HG02610 (cell line): ENCODE data around the gene SLC12A3.

Experiments used
- ATAC-seq: cut with Tn5 transposase; IDR thresholded peaks from one replicate; pipeline ENCODE4 v1.9.1; 2021; ENCODE audit warnings: mild to moderate bottlenecking, moderate library complexity; ENCODE audit not compliant: unreplicated experiment

SLC12A3 gene

DNA sequence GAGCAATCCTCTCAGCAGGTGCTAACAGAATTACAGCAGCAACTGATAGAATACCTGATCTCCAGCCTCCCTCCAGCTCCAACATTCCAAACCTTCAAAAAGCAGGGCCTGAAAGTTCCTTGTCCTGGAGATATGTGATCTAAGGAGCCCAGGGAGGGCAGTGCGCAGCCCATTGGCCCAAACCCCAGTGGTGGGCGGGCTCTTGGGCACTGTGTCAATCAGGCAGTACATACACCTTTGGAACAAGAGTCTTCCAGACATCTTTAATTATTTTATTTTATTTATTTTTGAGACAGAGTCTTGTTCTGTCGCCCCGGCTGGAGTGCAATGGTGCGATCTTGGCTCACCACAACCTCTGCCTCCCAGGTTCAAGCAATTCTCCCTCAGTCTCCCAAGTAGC lies 24.2 kb downstream of the SLC12A3 start:
- ATAC-seq: peak; percentile 23

DNA sequence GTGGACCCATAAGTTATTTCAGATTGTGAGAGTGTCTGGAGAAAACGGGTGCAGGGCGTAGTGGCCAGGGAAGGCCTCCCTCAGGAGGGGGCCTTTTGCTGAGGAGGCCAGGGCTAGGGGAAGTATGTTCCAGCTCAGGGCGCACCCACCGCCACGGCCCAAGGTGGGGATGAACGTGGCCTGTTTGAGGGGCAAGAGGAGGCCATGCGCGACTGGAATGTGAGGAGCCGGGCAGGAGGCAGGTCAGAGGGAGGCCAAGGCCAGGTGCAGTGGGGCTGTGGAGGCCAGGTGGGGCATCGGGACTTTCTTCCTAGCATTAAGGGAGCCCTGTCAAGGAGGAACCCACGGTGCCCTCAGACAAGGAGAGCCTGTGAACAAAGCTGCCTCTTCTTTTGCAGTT lies 26.7 kb downstream of the SLC12A3 start:
- no peak for ATAC-seq

DNA sequence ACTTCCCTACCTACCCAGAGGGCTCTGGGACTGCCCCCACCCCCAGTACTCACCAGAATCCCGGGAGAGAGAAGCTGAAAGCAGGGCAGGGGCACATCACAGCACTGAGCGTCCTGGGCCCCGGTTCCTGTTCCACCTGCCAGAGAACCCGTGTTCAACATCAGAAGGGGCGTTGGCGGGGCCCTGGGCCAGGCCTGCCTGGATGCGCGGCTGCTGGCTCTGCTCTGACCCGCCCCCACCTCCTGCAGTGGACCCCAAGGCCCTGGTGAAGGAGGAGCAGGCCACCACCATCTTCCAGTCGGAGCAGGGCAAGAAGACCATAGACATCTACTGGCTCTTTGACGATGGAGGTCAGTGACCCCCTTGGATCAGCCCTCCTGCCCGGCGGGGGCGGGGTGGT lies 27.7 kb downstream of the SLC12A3 start:
- no peak for ATAC-seq

DNA sequence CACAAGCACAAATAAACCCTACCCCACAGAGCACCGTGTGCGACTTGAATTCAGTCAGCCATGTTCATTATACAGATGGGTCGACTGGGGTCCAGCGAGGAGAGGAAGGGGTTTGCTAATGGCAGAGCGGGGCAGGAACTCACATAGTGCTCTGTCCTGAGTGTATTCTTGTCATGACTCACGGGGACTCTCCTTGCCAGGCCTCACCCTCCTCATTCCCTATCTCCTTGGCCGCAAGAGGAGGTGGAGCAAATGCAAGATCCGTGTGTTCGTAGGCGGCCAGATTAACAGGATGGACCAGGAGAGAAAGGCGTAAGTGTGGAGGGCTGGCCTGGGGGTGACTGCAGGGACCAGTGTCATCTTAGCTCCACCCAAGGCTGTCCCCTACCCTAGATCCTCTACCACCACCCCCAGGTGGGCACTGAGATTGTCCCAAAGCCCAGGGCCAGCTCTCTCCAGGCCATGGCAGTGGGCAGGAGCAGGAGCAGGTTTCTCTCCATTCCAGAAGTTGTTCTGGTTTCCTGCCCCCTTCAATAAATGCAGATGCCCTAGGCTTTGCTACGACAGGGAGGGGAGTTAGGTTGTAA lies 29.4 kb downstream of the SLC12A3 start:
- no peak for ATAC-seq

DNA sequence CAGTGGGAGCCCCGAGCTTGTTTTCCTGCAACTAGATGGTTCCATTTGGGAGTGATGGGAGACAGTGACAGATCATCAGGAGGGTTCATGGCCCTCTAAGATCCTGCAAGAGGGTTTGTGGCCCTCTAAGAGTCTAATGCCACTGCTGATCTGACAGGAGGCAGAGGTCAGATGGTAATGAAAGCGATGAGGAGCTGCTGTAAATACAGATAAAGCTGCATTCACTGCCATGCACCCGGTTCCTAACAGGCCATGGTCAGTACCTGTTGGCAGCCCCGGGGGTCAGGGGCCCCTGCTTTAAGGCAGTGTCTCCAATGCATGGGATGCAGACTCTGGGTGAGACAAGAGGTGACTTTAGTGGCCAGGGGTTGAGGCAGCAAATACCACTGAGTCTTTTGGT lies 30.8 kb downstream of the SLC12A3 start:
- no peak for ATAC-seq

DNA sequence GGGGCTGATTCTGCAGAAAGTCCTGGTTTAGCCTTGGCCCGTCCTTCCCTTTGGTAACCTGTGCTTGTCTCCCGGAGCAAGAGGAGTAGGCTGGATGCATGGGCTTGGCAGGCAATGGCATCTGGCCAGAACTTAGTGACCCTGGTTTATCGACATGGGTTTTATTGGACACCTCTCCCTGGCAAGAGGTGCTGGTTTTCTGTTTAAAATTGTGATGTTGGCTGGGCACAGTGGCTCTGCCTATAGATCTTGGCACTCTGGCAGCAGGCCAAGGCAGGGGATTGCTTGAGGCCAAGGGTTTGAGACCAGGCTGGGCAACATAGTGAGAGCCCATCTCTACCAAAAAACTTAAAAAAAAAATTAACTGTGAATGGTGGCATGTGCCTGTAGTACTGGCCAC lies 31.2 kb downstream of the SLC12A3 start:
- no peak for ATAC-seq

DNA sequence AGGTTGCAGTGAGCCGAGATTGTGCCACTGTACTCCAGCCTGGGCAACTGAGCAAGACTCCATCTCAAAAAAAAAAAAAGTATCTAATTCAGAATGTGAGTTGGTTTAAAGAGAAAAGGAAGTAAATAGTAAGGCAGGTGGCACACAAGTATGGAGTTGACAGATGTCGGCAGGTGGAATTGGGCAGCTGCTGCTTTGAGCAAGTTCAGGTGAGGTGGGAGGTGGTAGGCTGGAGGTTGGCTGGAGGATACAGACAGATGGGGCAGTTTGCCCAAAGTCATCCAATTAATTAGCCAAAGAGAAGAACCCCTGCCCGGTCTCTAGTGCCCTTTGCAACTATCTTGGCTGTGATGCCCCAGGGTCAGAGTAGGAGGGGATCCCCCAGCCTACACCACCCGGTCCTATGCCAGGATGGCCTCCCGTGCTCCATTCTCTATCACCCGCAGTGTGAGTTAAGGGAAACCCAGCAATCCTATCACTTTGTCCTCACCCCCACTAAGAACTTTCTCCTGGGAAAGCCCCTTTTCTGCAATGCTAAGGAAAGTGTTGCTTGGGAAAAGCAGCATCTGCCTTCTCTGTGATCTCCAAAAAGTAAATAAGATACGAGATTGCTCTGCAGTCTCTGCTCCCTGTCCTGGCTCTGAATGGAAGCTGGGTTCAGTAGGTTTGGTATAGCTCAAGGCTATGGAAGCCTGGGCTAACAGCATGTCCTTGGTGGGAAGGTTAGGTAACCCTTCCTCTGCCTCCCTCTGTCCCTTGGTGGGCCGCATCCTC lies 32.2 kb downstream of the SLC12A3 start:
- no peak for ATAC-seq

DNA sequence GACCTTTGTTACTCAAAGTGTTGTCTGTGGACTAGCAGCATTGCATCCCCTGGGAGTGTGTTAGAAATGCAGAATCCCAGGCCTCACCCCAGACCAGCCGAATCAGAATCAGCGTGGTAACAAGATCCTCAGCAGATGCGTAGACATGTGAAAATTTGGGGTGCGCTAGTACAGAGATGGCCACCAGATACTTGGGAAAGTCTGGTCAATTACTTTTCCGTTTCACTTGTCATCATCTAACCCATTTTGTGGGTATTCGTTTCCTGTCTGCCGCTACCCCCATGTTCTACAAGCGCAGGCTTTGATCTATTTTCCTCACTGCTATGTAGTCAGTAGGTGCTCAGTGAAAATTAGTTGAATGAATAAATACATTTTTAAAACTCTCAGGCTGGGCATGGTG lies 33.8 kb downstream of the SLC12A3 start:
- peak; percentile 55 for ATAC-seq

DNA sequence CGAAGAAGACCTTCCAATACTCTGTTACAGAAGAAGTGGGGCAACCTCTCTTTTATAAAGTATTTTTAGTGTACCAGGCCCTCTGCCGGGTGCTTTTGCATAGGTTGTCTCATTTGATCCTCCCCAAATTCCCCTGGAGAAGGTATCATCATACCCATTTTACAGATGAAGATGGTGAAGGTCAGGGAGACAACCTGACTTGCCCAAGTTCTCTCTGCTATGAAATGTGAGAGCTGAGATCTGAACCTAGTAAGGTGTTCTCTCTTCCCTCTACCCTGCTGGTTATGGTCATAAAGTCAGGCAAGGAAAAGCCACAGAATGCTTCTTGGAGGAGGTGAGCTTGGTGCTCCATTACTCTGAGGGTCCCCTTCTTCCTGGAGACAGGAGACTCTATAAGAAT lies 38.9 kb downstream of the SLC12A3 start:
- no peak for ATAC-seq

DNA sequence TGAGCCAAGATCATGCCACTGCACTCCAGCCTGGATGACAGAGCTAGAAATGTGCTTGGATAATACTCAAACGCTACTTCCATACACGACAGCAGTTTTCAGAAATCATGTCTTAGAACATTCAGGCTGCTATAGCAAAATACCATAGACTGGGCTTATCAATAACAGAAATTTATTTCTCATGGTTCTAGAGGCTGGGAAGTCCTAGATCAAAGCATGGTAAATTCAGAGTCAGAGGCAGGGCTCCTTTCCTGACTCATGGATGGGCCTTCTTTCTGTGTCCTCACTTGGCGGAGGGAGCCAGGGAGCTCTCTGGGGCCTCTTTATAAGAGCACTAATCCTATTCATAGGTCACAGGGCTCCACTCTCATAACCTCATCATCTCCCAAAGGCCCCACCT lies 42.4 kb downstream of the SLC12A3 start:
- ATAC-seq: no peak

DNA sequence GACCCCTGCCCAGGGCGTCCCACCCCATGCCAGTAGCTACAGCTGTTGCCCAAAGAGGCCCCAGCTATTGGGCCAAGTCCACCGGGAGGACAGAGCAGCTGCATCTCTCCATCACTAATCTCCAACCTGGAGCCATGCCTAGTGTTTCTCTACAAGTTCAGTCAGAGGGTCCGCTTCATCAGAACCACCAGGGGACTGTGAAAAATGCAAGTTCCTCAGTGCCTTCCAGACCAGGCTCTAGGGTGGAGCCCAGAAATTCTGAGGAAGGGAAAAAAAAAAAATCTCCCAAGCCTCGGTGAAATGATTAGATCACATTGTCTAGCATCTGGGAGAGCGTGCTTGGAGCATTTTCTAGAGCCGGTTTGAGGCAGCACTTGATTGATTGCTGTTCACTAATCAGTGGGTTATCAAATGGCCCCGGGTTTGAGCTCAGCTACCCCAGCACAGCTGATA lies 44.5 kb downstream of the SLC12A3 start:
- ATAC-seq: no peak

DNA sequence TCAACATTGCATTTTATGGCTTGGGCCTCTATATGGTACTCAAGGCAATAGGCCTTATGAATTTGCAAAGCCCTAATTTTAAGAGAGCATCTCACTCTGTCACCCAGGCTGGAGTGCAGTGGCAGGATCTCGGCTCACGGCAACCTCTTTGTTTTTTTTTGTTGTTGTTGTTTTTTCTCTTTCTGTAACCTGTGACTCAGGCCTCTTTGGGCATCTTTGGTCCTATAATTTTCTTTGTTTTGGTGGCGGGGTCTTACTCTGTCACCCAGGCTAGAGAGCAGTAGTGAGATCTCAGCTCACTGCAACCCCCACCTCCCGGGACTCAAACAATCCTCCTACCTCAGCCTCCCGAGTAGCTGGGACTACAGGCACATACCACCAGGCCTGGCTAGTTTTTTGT lies 45.1 kb downstream of the SLC12A3 start:
- no peak for ATAC-seq

DNA sequence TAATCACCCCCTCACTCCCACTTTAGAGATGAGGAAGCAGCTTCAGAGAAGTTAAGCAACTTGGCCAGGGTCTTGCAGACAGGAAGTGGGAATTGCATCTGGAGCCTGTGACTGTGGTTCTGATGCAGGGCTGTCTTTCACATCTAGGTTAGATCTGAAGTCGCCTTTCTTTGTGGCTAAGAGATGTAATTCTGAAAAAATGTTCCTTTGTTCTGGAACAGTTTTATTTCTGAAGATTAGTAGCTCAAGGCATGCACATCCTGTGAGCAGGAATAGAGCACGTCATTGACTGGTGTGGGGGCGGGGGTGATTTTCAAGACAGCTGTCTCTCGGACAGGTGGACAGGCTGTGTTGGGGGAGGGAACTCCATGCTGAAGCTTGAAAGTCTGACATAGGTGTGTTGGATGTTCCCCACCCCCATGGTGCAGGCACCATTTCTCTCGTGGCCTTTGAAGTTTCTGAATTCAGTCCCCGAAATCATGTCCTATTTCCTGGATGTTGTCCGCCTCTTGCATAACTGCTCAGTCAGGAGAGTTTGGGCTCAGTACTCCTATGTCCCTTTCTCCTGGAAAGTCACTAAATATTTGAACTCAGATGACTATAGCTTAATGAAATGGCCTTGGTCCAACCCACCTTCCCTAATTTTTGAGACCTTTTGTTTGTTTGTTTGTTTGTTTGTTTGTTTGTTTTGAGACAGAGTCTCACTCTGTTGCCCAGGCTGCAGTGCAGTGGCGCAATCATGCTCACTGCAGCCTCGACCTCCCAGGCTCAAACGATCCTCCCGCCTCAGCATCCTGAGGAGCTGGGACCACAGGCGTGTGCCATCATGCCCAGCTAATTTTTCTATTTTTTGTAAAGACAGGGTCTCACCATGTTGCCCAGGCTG lies 45.9 kb downstream of the SLC12A3 start:
- ATAC-seq: peak; percentile 45

DNA sequence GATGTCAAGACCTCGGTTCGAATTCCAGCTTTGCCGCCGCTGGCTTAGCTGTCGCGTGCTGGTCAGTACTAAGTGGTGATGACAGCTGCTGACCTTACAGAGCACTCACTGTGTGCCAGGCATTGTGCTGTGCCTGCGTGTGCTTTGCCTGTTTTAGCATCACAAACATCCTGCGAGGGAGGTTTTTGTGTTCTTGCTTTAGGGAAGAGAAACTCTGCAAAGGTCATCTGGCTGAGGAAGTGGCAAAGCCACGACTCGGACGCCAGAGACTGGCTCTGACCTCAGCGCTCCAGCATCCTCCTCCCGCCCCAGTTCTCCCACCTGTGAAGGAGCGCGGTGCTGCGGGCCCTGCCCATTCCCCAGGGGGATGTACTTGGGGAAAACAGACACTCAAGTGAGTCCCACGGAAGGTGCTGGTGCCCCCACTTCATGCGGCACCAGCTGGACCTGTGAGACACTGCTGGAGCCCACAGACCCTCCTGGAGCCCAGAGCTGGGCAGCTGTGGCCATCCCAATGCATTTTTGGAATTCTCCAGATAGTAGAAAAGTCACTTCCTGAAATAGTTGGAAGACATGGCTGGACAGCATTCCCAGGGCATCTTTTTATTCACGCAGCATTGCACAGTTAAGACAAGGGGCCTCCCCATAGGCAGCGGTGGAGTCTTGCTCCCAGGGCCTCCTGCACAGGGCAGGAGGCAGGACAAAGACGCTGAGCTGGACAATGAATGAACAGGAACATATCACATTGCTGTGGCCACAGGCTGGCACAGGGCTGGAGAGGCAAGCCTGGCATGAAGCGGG lies 47.0 kb downstream of the SLC12A3 start:
- peak; percentile 50 for ATAC-seq

DNA sequence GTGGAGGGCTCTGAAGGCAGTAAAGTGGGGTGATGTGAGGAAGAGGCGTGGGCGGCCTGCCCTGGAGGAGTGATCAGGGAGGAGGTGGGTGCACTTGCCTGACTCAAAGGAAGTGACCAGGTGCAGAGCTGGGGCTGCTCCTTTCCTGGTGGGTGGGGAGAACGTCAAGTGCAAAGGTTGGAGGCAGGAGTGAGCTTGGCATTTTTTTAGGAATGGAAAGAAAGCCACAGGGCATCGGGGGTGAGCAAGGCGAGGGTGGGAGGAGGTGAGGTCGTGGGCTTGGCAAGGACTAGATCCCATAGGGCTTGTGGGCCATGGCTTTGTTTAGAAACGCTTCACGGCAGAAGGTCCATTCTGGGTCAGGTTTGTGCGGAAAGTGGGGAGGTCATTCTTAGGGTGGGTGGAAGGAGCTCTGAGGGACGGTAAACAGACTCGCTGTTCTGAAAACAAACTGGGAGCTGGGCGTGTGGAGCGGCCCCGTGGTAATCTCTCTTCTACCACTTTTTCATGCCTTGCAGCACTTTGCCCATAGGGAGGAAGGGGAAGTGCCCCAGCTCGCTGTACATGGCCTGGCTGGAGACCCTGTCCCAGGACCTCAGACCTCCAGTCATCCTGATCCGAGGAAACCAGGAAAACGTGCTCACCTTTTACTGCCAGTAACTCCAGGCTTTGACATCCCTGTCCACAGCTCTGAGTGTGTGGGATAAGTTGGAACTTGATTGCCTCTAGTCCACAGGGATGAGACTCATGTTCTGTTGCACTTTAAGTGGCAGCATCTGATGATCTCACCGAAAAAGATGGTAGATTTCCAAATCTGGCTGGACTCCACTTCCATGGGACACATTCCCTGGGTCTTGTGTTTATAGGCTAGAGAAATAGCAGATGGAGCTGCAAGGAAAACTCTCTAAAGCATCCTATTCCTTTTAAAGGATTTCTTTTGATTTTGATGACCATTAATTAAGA lies 48.0 kb downstream of the SLC12A3 start:
- no peak for ATAC-seq

DNA sequence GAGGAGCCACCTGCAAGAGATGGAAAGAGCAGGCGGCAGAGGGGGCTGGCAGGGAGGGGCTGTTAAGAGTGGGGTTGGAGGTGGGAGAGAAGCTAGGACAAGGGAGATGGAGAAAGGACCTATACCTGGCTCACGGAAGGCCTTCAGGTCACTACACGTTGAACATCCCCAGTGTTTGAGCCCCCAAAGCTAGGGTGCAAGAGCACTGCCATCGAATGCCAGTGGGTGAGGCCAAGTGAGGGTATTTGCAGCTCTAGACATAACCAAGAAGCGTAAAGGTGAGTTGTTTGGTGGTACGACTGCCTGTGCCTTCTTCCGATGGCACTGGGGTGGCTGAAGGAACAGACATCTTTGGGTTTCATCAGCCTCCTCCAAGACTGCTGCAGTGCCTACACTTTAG lies 49.9 kb downstream of the SLC12A3 start:
- no peak for ATAC-seq

DNA sequence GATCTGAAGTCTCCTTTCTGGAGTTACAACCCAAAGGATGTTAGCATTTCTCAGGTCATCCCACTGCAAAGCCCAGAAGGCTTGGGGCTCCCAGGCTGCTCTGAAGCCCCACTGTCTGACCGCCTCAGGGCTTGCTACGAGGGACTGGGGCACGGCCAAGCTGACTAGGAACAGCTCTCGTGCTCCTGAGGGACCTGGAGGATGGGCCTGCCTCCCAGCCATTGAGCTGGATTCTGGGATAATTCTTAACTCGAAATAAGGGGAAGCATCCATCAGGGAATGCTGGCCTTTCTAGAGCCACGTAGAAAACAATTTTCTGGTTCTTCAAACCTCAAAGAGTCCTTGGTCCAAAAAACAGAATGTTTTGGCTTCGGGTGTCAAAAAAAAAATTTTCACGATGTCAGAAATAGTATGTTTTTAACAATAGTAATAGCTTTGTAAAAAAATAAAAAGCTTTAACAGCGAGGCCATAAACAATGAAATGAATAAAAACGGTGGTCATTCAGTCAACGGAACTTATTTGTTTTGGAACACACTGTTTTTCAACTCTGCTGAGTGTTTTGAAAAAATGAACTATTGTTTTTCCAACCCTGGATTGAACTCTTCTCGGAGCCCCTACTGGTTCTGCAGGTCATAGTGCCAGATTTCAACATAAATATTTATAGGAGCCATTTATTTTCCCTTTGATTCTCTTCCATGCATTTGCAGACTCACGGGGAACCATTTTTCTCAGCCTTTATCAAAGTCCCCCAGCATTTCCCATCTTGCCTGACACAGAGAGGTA lies 50.5 kb downstream of the SLC12A3 start:
- ATAC-seq: no peak

DNA sequence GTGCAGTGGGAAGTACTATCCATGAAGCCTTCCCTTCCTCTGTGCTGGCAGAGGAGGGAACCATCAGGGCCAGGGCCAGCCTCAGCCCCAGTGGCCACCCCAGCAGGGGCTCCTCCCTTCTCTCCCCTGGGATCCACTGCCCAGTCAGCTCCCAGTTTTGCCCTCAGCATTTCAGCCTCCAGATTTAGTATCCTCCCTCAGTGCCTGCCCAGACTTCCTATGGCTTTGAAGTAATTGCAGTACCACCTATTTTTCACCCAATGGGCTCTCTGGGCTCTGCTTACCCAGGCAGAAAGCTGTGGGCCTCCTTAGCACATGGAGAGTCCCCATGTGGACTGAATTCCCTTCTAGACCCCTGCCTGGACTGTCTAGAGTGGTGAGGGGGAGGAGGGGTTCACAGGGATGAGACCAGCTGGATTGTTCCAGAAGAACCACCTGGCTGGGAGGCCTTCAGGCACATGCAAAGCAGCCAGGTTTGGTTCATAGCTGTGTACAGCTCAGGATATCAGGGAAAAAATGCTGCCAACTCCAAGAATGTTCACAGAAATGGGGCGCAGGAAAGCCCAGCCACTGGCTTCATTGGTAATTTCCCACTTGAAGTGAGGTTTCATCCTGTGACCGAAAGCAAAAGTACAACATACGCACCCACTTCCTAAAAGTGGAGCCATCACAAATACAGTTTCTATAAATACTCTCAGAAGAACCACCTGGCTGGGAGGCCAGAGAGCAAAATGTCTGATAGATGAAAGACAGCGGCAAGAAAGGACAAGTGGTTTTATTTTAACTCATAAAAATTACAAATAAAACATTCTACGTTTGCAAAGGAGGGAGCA lies 51.8 kb downstream of the SLC12A3 start:
- peak; percentile 67 for ATAC-seq
